HG03571 (cell line): Measurements from ENCODE around the gene IMPDH2.

Source experiments
- ATAC-seq: cut with Tn5 transposase; IDR thresholded peaks from one replicate; pipeline ENCODE4 v1.9.1; 2021; ENCODE audit not compliant: unreplicated experiment

The IMPDH2 gene

DNA sequence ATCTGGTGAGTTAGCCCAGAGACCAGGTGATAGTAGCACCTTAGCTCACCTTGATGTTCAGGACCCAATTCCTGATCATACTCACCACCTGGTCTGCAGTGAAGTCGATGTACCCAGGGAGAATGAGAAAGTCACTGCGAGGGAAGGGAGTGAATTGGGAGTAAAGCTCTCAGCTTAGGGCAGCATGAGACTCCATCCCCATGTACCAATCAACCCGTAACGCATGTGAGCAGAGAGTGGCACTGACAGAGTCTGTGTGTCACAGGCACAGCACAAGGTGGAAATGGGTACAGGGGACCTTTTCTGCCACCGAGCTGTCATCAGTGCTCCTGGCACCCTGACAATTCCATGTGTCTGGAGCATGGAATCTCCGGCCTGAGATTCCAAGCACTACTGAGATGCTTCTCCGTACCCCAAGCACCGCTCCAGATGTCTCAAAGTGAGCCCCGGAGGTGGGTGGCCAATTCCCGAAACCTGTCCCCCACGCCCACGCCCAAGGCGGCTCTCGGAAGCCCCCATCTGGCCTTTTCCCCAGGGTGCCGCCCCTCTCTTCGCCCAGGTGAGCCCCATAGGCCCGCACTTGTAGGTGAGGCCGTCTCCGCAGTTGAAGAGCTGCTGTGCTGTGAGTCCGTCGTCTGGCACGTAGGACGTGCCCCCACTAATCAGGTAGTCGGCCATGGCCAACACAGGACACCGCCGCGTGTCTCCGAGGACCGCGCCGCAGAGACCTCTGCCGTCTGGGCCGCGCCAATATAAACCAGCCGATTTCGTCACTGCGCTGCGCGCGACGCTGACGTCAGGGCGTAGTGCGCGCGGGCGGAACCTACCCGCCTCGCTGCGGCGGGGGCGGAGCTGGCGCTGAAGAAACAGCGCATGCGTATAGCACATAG lies at the start of gene IMPDH2:
Gene IMPDH2 (minus strand): TSS at position 726 of the 890 bp plus-strand sequence. CDS start 48 bp downstream, at position 678.
- ATAC-seq, result peak; percentile 84

DNA sequence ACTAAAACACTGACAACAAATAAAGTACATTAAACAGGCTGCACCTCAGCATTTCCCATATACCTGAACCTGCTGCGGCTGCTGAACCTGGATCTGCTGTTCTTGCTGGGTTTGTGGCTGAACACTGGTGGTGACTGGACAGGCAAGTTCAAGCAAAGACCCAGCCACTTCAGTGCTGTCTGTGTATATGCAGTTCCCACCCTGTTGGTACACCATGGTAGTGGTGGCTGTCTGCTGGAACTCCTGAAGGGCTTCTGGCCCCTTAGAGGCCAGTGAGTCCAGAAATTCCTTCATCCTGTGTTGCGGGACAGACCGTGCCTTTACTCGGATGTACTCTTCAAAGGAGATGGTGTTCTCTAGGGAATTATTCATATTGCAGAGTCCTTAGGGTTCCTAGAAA lies 47.4 kb upstream of the IMPDH2 start:
- ATAC-seq, result no peak

GRCh38 chr3:49076116-49076515 lies 46.9 kb upstream of the IMPDH2 start:
- ATAC-seq, result no peak

- no peak for ATAC-seq
Observed at GRCh38 chr3:49058011-49058410, 28.8 kb upstream of the IMPDH2 start.

DNA sequence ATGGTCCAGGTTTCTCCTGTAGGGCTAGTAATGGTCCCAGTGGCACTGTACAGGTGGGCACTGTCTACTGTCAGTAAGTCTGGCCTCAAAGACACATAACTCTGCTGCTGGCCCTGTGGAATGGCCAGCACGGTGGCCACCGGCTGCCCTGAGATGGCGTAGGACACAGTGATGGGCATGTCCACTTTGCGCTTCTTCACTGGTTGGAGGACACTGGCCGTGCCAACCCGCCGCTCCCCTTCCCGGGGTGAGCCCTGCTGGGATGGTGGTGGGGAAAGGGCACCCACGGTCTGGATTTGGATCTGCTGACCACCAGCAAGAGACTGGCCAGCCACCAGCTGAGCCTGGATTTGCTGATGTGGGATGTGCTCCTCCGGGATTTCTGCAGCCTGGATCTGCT lies 28.1 kb upstream of the IMPDH2 start:
- no peak for ATAC-seq

- no peak for ATAC-seq
Observed at GRCh38 chr3:49054344-49054862, 25.2 kb upstream of the IMPDH2 start.

DNA sequence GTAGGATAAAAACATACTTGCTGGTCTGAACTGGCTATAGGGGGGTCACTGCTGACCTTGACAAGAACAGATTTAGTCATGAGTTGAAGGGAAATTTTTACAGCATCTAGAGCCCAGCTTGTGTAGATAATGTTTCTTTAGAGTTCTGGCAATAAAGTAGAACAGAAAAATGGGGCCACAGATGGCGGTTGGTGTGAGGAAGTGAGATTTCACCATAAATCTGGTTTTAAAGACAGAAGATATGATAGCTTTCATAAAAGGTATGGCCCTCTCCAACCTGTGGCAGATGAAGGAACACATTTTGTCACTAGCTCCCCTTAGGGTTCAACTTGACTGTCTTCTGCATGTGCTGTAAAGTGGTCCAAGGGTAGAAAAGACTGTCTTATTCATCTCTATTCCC lies 24.3 kb upstream of the IMPDH2 start:
- no peak for ATAC-seq

DNA sequence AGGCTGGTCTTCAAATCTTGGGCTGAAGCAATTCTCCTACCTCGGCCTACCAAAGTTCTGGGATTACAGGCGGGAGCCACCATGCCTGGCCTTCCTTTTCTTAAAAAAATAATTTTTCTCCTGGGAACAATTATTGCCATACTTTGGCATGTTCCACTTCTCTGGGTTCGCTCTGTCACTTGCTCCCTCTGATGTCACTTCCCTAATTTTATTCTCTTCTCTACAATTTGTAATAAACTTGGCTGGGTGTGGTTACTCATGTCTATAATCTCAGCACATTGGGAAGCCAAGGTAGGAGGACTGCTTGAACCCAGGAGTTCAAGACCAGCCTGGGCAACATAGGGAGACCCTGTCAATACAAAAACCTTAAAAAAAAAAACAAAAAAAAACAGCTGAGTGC lies 6.1 kb upstream of the IMPDH2 start:
- ATAC-seq, result no peak

DNA sequence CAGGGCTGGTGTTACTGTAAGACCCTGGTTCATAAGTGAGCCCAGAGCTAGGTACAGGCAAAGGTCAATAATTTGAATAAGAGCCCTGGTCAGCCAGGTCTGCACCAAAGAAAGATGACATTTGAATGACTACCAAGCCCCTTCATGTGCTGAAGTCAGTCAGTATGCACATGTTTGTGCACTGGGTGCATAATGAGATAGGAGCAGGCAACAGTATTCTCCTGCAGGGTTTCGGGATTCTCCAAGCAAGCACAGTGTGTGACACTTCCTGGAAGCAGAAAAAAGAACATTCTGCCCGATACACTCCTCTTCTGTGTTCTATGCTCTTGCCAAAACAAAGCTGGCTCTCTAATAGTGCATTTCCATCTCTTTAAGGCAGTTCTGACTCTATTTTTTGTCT lies 5.5 kb upstream of the IMPDH2 start:
- ATAC-seq, result no peak

- no peak for ATAC-seq
Observed at GRCh38 chr3:49032646-49033304, 3.6 kb upstream of the IMPDH2 start.

- ATAC-seq, result no peak
Observed at GRCh38 chr3:49030321-49030720, 1.1 kb upstream of the IMPDH2 start.

GRCh38 chr3:49029563-49029884 lies 326 bp upstream of the IMPDH2 start:
- no peak for ATAC-seq

DNA sequence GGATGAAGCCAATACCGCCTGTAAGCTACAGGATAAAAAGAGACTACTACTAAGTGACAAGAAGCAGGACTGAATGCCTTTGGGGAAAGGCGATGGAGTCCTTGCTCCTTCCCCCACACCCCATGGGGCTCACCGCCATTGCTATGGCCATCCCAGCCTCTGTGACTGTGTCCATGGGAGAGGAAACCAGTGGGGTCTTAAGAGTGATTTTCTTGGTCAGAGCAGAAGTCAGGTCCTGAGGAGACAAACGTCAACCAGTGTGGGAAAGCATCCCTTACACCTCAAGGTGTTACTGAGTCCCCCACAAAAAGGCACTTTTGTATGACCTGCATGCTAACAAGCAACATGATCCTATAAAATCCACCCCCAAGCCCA lies 913 bp downstream of the IMPDH2 start:
- no peak for ATAC-seq

- ATAC-seq, result no peak
Observed at GRCh38 chr3:49027634-49028033, 1.6 kb downstream of the IMPDH2 start.

DNA sequence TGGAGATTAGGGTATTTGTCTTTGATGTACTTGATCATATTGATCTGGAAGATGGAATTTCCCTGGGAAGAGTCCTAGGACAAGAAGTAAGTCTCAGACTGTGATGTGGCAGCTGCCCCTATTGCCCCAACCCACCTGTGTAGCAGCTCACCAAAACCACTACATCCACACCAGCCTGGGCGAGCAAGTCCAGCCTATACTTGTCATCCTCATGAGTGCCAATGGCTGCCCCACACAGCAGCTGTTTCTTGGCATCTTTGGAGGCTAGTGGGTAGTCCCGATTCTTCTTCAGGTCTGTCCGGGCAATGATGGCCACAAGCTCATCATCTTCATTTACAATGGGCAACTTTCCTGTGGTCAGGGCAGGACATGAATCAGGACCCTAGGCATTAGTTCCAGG lies 2.7 kb downstream of the IMPDH2 start:
- no peak for ATAC-seq

DNA sequence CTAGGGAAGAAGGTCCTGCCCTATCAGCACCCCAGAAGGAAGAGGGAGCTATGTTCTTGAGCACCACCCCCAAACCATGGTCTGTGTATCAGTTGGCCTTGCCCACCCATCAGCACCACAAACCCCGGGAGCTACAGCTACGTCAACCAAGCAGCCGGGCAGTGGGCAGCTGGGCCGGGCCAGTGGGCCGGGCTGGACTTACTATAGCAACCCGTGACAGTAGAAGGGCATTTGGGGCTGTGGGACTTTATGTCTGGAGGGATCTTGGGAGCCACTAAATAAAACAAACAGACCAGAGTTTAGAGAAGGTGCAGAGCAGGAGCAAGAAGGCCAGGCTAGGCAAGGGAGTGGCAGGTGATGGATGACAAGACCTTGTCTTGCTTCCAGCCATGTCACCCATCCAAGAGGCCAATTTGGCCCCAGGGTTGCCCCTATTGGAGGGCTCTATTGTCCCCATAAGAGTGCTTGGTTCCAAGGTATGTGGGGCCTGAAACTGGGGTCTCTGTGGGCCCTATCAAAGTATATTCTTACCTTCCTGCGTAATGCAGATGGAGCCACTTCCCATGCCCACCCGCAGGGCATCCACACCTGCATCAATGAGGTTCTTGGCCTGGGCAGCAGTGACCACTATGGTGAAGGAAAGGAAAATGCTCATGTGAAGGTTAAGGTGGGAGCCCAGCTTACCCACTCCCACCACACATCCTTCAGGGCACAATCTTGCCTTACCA lies 3.2 kb downstream of the IMPDH2 start:
- no peak for ATAC-seq

DNA sequence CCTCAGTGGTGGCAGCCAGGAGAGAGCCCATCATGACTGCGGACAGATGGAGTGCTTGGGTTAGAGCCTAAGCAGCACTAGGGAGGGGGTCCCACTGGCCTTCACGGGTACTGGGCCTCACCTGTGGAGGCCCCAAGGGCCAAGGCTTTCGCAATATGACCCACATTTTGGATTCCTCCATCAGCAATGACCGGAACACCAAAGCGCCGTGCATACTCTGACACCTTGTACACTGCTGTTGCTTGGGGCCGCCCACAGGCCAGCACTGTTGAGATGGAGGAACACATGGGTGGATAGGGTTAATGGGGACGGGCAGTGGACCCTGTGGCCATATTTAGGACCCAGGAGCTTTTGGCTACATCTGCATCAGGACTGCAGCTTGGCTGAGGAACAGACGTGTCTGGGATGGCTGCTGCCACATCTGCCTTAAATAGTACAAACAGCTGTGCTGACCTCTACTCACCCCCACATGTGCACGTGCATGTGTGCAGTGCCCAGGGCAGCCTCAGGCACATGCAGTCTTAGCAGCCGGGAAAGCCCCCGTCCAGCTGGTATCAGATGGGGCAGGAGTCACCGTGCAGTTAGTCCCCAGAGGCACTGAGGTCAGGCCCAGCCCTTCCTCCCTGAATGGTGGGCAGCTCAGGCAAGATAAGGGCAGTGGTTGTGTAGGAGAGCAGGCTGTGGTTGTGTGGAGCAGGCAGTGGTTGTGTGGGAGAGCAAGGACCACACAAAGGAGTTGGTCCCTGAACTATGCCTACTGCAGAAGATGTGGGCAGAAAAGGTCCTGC lies 4.0 kb downstream of the IMPDH2 start:
- ATAC-seq, result no peak

GRCh38 chr3:49024449-49024848 lies 4.7 kb downstream of the IMPDH2 start:
- no peak for ATAC-seq

GRCh38 chr3:49023775-49024174 lies 5.4 kb downstream of the IMPDH2 start:
- no peak for ATAC-seq

- ATAC-seq, result no peak
Observed at GRCh38 chr3:49022688-49023171, 6.5 kb downstream of the IMPDH2 start.
